ENCODE data around the gene SYNGR1.

GRCh38 chr22:39360242-39360641 lies 10.5 kb downstream of the SYNGR1 start:
- TF ChIP-seq CTCF (IDR thresholded peaks at IDR 0.05) (no peak), POLR2A (IDR thresholded peaks at IDR 0.05) (no peak), POLR2AphosphoS5 (IDR thresholded peaks at IDR 0.05) (no peak), EP300 (IDR thresholded peaks at IDR 0.05) (no peak)

Data from stomach (tissue), 4 donors.